A673 (cell line): ENCODE measurements around the gene VTI1A.

Experiments used
- CTCF ChIP-seq: fragments of 300-800, 200-600 bp; sonication (generic); conservative IDR thresholded peaks from 2 replicates; pipeline ENCODE4 v1.5.1; 2017; ENCODE audit warnings: low read depth, mild to moderate bottlenecking, antibody characterized with exemption, low read length, moderate library complexity, mixed read lengths
- EZH2 ChIP-seq: fragments of 200-600 bp; sonication (generic); IDR thresholded peaks from 2 replicates; pipeline ENCODE4 v1.6.1; 2017; ENCODE audit warnings: borderline replicate concordance, low read depth, mild to moderate bottlenecking, mixed read lengths, antibody characterized with exemption, low read length; ENCODE audit not compliant: poor library complexity, severe bottlenecking

GRCh38 chr10:112536663-112537062, 89.6 kb downstream of the VTI1A start:
- TF ChIP-seq EZH2 (no peak), CTCF (no peak)
